PC-9 (cell line): ENCODE results near the gene OSBPL2.

ENCODE experiments used
- CTCF ChIP-seq: fragments of 200-600 bp; sonication (generic); conservative IDR thresholded peaks from 2 replicates; pipeline ENCODE4 v1.6.1; 2017; ENCODE audit warnings: mixed run types, antibody characterized with exemption, mild to moderate bottlenecking, moderate library complexity
- EZH2 ChIP-seq: fragments of 200-600 bp; sonication (generic); IDR thresholded peaks from 2 replicates; pipeline ENCODE4 v1.8.0; 2017; ENCODE audit warnings: antibody characterized with exemption, low read depth

GRCh38 chr20:62216636-62217566, 21.4 kb upstream of the OSBPL2 start:
- TF ChIP-seq CTCF (no peak), EZH2 (no peak)
